OCI-LY7 (cell line): ENCODE data around the gene BEST3.

Source experiments
- EZH2phosphoT487 ChIP-seq: fragments of 200-600 bp; sonication (generic); IDR thresholded peaks from 2 replicates; pipeline ENCODE4 v1.6.1; 2018; ENCODE audit warnings: low read depth, borderline replicate concordance, mild to moderate bottlenecking, mixed run types, antibody characterized with exemption, low read length, moderate library complexity, mixed read lengths
- TF ChIP-seq, protein P1 (sequence below): fragments of 200-600 bp; sonication (generic); conservative IDR thresholded peaks from 2 replicates; pipeline ENCODE4 v1.5.1; 2014; ENCODE audit warnings: mild to moderate bottlenecking, antibody characterized with exemption, low read length, moderate library complexity, mixed read lengths

DNA sequence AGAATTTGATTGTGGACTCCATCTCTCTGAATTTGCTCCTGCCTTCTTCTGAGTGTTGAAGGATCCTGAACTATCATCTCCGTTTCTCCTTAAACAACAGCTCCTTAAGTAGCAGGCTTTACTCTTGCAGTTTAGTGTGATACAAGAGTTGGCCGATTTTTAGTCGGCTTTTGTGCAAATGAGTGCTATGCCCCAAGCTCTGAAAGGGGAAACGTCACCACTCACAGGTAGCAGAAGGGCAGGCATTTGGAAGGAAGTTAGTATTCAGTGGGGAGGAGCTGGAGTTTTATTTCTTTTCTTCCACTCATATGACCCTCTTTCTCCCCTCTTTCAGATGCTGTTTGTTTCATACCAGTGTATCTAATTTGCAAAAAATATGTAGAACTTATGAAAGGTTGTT is 51.9 kb downstream of the BEST3 start:
- TF ChIP-seq, protein P1, sequence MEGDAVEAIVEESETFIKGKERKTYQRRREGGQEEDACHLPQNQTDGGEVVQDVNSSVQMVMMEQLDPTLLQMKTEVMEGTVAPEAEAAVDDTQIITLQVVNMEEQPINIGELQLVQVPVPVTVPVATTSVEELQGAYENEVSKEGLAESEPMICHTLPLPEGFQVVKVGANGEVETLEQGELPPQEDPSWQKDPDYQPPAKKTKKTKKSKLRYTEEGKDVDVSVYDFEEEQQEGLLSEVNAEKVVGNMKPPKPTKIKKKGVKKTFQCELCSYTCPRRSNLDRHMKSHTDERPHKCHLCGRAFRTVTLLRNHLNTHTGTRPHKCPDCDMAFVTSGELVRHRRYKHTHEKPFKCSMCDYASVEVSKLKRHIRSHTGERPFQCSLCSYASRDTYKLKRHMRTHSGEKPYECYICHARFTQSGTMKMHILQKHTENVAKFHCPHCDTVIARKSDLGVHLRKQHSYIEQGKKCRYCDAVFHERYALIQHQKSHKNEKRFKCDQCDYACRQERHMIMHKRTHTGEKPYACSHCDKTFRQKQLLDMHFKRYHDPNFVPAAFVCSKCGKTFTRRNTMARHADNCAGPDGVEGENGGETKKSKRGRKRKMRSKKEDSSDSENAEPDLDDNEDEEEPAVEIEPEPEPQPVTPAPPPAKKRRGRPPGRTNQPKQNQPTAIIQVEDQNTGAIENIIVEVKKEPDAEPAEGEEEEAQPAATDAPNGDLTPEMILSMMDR = no peak
- no peak for TF ChIP-seq EZH2phosphoT487
